ENCODE measurements around the gene KCNQ5. TPM values are rescaled to one million over a fixed set of nuclear protein-coding genes. Genes with fewer than 3 reads are reported as not detected.
"Not testable (repeated sequence)": the region's sequence is repeated elsewhere in the genome, so short reads cannot be mapped to it uniquely, and the experiment has no call there.

Gene KCNQ5
- total RNA-seq: 1 to 10 TPM; 7.3 to 9.6 TPM

- DNase-seq (ENCODE audit: low spot score in 2 of 2) (peak; percentile 39 to 63), ATAC-seq (no peak)
- Mint-ChIP-seq H3K9me3 (no peaks in the 10 kb centered on the region), H3K27ac (peak within 1 kb of the TSS; percentile 94 to 95), H3K36me3 (peaks cover 2 to 9% of the 10 kb centered on the region in 2 donors)
Measured at GRCh38 chr6:72621291-72622093, at the start of gene KCNQ5. KCNQ5 (plus strand) TSS chr6:72622064.

GRCh38 chr6:72579865-72580264 lies 42.0 kb upstream of the KCNQ5 start:
- Mint-ChIP-seq H3K9me3 (no peaks in the 10 kb centered on the region), H3K27ac (no peak overlapping the region), H3K36me3 (no peaks in the 10 kb centered on the region)
- ATAC-seq (peak in 1 of 2 donors; percentile 58), DNase-seq (ENCODE audit: low spot score in 2 of 2) (no peak)

- no peaks in the 10 kb centered on the region for H3K9me3 Mint-ChIP-seq
- H3K27ac Mint-ChIP-seq: no peak overlapping the region
- ATAC-seq (no peak), DNase-seq (ENCODE audit: low spot score in 2 of 2) (no peak)
- H3K36me3 Mint-ChIP-seq: no peaks in the 10 kb centered on the region
Measured at GRCh38 chr6:72580281-72580940, 41.5 kb upstream of the KCNQ5 start.

DNA sequence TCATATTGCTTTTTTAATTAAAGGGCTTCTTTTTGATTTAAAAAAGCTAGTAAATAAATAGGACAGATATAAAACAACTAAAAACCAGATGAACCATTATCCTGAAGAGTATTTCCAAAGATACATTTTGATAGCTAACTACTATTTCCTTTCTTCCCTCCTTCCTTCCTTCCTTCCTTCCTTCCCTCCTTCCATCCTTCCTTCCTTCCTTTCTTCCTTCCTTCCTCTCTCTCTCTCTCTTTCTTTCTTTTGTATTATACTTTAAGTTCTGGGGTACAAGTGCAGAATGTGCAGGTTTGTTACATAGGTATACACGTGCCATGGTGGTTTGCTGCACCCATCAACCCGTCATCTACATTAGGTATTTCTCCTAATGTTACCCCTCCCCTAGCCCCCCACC lies 40.9 kb upstream of the KCNQ5 start:
- H3K9me3 Mint-ChIP-seq; DNase-seq (ENCODE audit: low spot score in 2 of 2); ATAC-seq; H3K36me3 Mint-ChIP-seq; H3K27ac Mint-ChIP-seq: not testable (repeated sequence)

DNA sequence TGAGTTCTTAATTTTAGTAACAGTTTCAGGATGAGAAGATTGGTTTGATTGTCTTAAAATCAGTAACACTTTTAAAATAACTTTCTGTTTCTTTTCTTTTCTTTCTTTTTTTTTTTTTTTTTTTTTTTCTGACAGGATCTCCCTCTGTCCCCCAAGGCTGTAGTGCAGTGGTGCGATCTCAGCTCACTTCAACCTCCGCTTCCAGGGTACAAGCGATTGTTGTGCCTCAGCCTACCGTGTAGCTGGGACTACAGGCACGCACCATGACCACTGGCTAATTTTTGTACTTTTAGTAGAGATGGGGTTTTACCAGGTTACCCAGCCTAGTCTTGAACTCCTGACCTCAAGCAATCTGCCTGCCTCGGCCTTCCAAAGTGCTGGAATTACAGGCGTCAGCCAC lies 33.7 kb upstream of the KCNQ5 start:
- DNase-seq (ENCODE audit: low spot score in 2 of 2): no peak
- peak in 1 of 2 donors; percentile 26 for ATAC-seq
- H3K9me3 Mint-ChIP-seq: no peaks in the 10 kb centered on the region
- no peaks in the 10 kb centered on the region for H3K36me3 Mint-ChIP-seq
- no peak overlapping the region for H3K27ac Mint-ChIP-seq

DNA sequence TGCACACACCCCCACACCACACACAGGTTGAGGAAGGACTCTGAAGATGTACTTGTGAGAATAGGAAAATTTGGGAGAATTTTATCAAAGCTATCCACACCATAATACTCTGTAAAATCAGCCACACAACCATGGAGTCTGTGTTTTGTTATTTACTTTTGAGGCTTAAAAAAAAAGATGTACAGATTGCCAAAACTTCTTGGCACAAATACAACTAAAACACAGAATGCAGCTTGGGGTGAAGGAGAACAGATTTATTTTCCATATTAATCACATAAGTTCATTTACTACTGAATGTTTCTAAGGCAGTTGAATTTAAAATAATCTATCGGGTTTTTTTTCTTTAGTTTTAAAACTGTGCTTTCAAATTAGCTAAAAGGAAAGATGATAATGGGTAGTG lies 32.8 kb upstream of the KCNQ5 start:
- Mint-ChIP-seq H3K36me3 (no peaks in the 10 kb centered on the region), H3K27ac (no peak overlapping the region), H3K9me3 (no peaks in the 10 kb centered on the region)
- DNase-seq (ENCODE audit: low spot score in 2 of 2) (no peak), ATAC-seq (no peak)

DNA sequence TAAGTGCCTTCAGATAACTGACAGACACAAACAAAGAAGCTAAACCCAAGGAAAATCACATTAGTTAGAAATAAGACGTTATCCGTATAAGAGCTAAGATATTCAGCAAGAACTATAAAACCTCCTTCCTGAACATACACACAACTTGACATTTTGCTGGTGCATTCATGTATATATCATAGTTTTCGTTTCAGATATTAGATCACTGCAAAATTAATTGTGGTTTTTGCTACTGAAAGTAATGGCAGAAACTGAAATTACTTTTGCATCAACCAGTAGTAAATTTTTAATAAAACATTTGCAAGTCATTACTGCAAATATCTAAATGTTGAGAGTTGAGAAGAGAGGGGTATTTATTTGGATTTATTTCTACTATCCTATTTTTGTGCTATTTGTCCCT lies 26.1 kb upstream of the KCNQ5 start:
- Mint-ChIP-seq H3K9me3 (no peaks in the 10 kb centered on the region), H3K27ac (no peak overlapping the region), H3K36me3 (no peaks in the 10 kb centered on the region)
- ATAC-seq (no peak), DNase-seq (ENCODE audit: low spot score in 2 of 2) (no peak)

- Mint-ChIP-seq H3K9me3 (peaks cover 0 to 3% of the 10 kb centered on the region in 2 donors), H3K36me3 (peaks cover 0 to 6% of the 10 kb centered on the region in 2 donors), H3K27ac (no peak overlapping the region)
- no peak for ATAC-seq
- DNase-seq (ENCODE audit: low spot score in 2 of 2): no peak
Measured at GRCh38 chr6:72616406-72617015, 5.4 kb upstream of the KCNQ5 start.

DNA sequence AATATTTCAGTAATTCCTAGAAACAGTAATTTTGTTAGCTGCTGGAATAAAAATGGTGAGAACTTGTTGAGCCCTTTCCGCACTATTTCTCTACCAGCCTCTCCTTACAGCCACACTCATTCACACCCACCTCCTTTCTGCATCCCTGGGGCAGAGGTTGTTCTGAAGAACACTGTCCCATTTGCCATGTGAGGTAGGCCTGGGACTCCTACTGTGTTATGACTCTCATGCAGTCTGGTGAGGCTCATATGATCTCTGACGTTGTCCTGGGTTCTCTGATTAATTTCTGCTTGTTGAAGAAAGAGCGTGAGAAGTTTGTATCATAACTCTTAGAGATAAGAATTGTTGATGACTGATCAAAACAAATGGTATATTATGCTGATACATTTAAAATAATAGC lies 4.1 kb upstream of the KCNQ5 start:
- H3K36me3 Mint-ChIP-seq: peaks cover 2 to 6% of the 10 kb centered on the region in 2 donors
- no peak for DNase-seq (ENCODE audit: low spot score in 2 of 2)
- H3K27ac Mint-ChIP-seq: no peak overlapping the region
- no peak for ATAC-seq
- H3K9me3 Mint-ChIP-seq: peaks cover 0 to 3% of the 10 kb centered on the region in 2 donors

GRCh38 chr6:72619883-72620696 lies 1.8 kb upstream of the KCNQ5 start:
- Mint-ChIP-seq H3K9me3 (no peaks in the 10 kb centered on the region), H3K36me3 (peaks cover 0 to 7% of the 10 kb centered on the region in 2 donors), H3K27ac (peak overlapping the region; percentile 87 to 99)
- DNase-seq (ENCODE audit: low spot score in 2 of 2) (peak; percentile 79 to 86), ATAC-seq (peak; percentile 79 to 85)

DNA sequence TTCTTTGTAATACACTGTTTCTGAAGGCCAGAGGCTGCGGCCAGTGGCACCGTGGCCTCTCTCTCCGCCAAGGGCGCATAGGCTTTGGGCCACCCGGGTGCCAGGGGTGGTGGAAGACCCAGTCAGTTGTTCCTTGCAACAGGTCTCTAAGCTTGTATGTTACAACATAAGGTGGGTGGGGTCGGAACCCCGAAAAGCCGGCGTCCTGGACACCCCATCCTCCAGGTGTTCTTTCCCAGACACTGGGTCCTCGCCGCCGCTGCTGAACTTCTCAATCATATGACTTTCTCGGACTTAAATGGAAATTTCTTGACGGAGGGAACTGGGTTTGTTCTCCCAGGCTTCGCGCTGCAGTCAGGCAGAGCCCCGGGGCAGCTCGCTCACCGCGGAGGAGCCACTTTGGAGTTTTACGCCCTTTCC lies 983 bp upstream of the KCNQ5 start:
- peak overlapping the region; percentile 87 to 94 for H3K27ac Mint-ChIP-seq
- no peak for ATAC-seq
- H3K36me3 Mint-ChIP-seq: peaks cover 0 to 7% of the 10 kb centered on the region in 2 donors

DNA sequence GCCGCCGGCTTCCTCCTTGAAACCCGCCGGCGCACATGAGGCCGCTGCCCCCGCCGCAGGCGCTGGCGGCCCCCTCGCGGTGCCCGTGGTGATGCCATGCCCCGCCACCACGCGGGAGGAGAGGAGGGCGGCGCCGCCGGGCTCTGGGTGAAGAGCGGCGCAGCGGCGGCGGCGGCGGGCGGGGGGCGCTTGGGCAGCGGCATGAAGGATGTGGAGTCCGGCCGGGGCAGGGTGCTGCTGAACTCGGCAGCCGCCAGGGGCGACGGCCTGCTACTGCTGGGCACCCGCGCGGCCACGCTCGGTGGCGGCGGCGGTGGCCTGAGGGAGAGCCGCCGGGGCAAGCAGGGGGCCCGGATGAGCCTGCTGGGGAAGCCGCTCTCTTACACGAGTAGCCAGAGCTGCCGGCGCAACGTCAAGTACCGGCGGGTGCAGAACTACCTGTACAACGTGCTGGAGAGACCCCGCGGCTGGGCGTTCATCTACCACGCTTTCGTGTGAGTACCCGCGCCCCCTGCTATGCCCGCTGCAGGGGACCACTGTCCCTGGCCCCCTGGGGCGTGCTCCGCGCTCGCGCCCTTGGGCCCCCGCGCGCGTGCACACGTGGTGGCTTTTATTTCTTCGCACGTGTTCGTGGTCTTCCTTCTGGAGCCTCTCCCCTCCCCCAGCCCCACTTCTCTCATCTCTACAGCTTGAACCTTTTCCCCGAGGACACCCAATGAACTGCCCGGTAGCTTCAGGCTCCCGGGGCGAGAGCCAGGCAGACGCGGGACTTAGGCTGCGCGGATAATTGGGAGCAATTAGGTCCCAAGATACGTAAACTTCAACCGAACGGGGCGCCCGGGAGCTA lies 453 bp downstream of the KCNQ5 start:
- Mint-ChIP-seq H3K36me3 (peaks cover 10 to 14% of the 10 kb centered on the region in 2 donors), H3K9me3 (no peaks in the 10 kb centered on the region), H3K27ac (peak overlapping the region; percentile 93 to 95)
- ATAC-seq (peak; percentile 23 to 26), DNase-seq (ENCODE audit: low spot score in 2 of 2) (peak; percentile 62 to 65)

More for the DNA sequence above, 983 bp upstream of the KCNQ5 start:
- no peaks in the 10 kb centered on the region for H3K9me3 Mint-ChIP-seq
- DNase-seq (ENCODE audit: low spot score in 2 of 2): peak in 1 of 2 donors; percentile 35

DNA sequence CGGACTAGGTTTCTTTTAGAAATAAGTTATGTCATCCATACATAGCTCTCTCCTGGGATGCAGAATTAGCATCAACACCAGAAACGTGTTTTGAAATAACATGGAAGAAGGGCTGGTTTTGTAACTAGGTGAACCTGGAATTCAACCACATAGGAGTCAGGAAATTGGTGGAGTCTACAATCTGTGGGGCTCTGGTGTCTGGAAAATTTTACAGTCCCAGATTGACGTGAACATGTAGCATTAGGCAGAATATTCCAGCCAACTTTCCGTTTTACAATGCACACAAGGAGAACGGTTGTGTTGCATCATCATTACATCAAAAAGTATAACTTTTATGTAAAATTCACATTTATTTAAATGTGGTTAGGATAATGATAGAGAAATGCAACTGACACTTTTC lies 1.9 kb downstream of the KCNQ5 start:
- peak overlapping the region in 1 of 2 donors; percentile 95 for H3K27ac Mint-ChIP-seq

DNA sequence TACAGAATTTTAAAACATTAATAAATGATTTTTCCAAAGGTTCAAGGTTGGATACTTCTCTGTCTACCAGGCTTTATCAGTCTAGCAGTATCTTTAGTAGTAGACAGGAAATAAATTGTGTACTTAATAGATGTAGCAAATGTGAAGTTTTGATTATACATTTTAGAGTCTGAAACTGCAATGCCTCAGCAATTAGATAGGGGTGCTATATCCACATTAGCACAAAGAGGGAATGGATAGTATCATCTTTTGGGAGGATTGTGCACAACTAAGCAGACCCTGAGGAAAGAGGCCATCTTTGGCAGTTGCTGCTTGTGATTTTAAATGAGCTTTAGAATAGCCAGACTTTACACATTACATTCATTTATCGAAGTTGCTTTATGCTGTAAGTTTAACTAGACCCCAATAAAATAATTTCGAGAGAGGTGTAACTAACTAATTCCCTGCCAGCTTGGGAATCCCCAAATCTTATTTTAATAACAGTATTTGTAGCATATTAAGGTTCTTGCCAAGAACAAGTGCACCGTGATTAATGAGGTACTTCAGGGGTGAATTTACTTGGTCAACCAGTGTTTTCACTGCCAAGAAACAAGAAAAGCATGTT lies 2.8 kb downstream of the KCNQ5 start:
- DNase-seq (ENCODE audit: low spot score in 2 of 2) (no peak), ATAC-seq (no peak)
- Mint-ChIP-seq H3K27ac (no peak overlapping the region), H3K36me3 (peaks cover 11 to 14% of the 10 kb centered on the region in 2 donors), H3K9me3 (no peaks in the 10 kb centered on the region)

More for the DNA sequence above, 1.9 kb downstream of the KCNQ5 start:
- Mint-ChIP-seq H3K36me3 (peaks cover 11 to 14% of the 10 kb centered on the region in 2 donors), H3K9me3 (no peaks in the 10 kb centered on the region)
- no peak for ATAC-seq
- no peak for DNase-seq (ENCODE audit: low spot score in 2 of 2)

DNA sequence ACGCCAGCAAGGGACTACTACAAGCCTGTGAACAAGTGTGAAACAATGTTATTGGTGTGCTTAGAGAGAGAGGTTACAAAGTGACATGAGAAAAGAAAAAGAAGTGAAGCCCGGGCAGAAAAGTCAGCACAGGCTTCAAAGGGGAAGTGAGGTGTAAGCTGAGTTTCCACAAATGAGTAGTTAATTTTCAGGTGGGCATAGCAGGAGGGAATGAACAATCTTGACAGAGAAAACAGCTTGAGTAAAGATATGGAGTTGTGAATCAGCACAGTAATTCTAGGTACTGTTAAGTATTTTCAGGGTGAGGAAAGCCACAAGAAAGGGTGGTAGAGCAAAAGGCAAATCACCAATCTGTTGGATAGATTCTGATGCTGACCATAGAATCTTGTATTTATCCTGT lies 4.3 kb downstream of the KCNQ5 start:
- DNase-seq (ENCODE audit: low spot score in 2 of 2) (peak in 1 of 2 donors; percentile 24), ATAC-seq (peak; percentile 51 to 81)
- Mint-ChIP-seq H3K27ac (peak overlapping the region; percentile 5 to 60), H3K9me3 (peaks cover 1 to 6% of the 10 kb centered on the region in 2 donors), H3K36me3 (peaks cover 17% of the 10 kb centered on the region in 2 donors)
